A172 (cell line): ENCODE results near the gene GAS1. TPM values are rescaled to one million over a fixed set of nuclear protein-coding genes. Genes with fewer than 3 reads are reported as not detected.
A peak's percentile ranks its signal among the peaks of the same experiment; 100 is the strongest.

ENCODE experiments used
- DNase-seq: peaks from one replicate; pipeline ENCODE4 v3.0.0-alpha.2; 2015; ENCODE audit warnings: low spot score
- total RNA-seq: library from RNA; depleted of rRNA; stranded (reverse); fragments of >200 nt; shearing (Covaris generic); gene quantifications from 2 replicates; pipeline ENCODE4 v1.2.3, GENCODE V29; 2014; rRNA removed

Gene GAS1
- total RNA-seq, result 1.3 and 1.7 TPM in 2 replicates

GRCh38 chr9:86947146-86948073, at the start of gene GAS1:
GAS1 (minus strand) TSS chr9:86947506; CDS start chr9:86946779, 727 bp downstream.
- peak; percentile 77 for DNase-seq

GRCh38 chr9:86994231-86994630, 46.9 kb upstream of the GAS1 start:
- DNase-seq, result no peak

- no peak for DNase-seq
Measured at GRCh38 chr9:86993830-86994229, 46.5 kb upstream of the GAS1 start.

- DNase-seq, result no peak
Measured at GRCh38 chr9:86991077-86991476, 43.8 kb upstream of the GAS1 start.

GRCh38 chr9:86990290-86990689, 43.0 kb upstream of the GAS1 start:
- DNase-seq, result no peak

- no peak for DNase-seq
Measured at GRCh38 chr9:86987900-86988299, 40.6 kb upstream of the GAS1 start.

GRCh38 chr9:86985132-86985647, 37.9 kb upstream of the GAS1 start:
- DNase-seq, result no peak

GRCh38 chr9:86983620-86984259, 36.4 kb upstream of the GAS1 start:
- DNase-seq, result no peak

- no peak for DNase-seq
Measured at GRCh38 chr9:86983249-86983619, 35.9 kb upstream of the GAS1 start.

- DNase-seq, result no peak
Measured at GRCh38 chr9:86980802-86981201, 33.5 kb upstream of the GAS1 start.

- DNase-seq, result no peak
Measured at GRCh38 chr9:86979657-86980056, 32.4 kb upstream of the GAS1 start.

GRCh38 chr9:86978922-86979474, 31.7 kb upstream of the GAS1 start:
- DNase-seq, result no peak

GRCh38 chr9:86978413-86978812, 31.1 kb upstream of the GAS1 start:
- DNase-seq, result no peak

GRCh38 chr9:86977205-86977835, 30.0 kb upstream of the GAS1 start:
- no peak for DNase-seq

- no peak for DNase-seq
Measured at GRCh38 chr9:86975606-86976005, 28.3 kb upstream of the GAS1 start.

GRCh38 chr9:86975036-86975435, 27.7 kb upstream of the GAS1 start:
- no peak for DNase-seq

- DNase-seq, result no peak
Measured at GRCh38 chr9:86974421-86974820, 27.1 kb upstream of the GAS1 start.

GRCh38 chr9:86971742-86972141, 24.4 kb upstream of the GAS1 start:
- no peak for DNase-seq

GRCh38 chr9:86968258-86968920, 21.1 kb upstream of the GAS1 start:
- DNase-seq, result no peak

GRCh38 chr9:86966852-86967511, 19.7 kb upstream of the GAS1 start:
- no peak for DNase-seq
